Activated effector memory CD4-positive, alpha-beta T cell treated with anti-CD3 and anti-CD28 coated beads, Interleukin-2, amount 50 U/mL, for 16 hours (primary cell): Measurements from ENCODE around the gene CARNS1.
"Not testable (repeated sequence)": the region's sequence is repeated elsewhere in the genome, so short reads cannot be mapped to it uniquely, and the experiment has no call there.

ENCODE experiments used
- DNase-seq: peaks from one replicate; pipeline ENCODE4 v3.0.0-alpha.2; 2020

The CARNS1 gene

DNA sequence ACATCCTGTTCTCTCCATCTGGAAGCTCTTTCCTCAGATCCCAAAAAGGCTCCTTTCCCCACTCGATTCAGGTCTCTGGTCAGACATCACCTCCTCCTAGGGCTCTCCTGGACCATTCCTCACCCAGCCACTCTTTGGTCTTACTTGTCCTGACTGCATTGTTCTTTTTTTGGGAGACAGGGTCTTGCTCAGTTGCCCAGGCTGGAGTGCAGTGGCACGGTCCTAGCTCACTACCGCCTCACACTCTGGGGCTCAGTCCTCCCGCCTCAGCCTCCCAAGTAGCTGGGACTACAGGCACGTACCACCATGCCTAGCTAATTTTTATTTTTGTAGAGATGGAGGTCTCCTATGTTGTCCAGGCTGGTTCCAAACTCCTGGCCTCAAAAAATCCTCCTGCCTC lies 30.0 kb downstream of the CARNS1 start:
- no peak for DNase-seq

DNA sequence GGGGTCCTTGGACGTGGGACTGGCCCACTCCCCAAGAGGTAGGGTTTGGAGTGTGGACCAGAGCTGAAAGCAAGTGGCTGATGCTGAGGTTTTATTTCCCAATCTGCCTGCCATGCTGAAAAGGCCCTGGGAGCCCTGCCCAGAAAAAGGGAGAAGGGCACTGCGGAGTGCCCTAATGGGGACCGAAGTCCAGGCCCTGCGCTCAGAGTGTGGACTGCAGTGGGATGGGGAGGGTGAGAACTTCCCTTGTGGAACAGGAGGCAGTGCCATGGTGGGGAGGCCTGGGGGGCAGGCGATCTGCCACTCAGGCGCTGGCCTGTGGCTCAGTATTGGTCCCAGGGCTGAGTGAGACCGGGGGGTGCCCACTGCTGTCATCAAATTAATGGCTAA lies 32.7 kb downstream of the CARNS1 start:
- no peak for DNase-seq

DNA sequence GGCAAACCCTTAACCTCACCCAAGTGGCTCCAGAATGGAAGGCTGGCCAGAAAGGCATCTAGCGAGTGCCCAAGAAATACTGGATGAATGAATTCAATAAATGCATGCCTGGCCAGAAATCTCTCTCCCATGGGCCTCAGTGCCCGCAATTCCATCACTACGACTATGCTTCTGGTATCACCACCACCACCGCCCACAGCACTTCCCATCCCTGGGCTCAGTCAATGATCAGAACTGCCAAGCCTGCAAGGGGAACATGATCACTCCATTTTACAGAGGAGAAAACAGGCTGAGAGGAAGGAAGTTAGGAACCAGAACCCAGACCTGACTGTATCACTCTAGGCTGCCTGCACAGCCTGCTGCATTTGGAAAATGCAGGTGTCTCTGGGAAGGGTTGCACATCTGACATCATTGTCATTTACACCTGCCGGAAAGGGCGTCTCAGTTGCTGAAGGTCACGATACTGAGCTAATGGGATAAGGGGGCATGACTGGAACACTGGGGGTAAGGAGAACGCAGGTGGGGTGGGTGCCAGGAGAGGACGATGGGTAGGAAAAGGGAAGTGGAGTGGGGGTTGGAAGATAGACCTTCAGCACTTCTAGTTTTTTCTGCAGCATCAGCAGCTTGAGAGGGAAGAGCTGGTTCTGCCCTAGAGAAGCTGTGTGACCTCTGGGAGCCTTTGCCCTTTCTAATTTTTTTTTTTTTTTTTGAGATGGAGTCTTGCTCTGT lies 33.8 kb downstream of the CARNS1 start:
- DNase-seq = no peak

DNA sequence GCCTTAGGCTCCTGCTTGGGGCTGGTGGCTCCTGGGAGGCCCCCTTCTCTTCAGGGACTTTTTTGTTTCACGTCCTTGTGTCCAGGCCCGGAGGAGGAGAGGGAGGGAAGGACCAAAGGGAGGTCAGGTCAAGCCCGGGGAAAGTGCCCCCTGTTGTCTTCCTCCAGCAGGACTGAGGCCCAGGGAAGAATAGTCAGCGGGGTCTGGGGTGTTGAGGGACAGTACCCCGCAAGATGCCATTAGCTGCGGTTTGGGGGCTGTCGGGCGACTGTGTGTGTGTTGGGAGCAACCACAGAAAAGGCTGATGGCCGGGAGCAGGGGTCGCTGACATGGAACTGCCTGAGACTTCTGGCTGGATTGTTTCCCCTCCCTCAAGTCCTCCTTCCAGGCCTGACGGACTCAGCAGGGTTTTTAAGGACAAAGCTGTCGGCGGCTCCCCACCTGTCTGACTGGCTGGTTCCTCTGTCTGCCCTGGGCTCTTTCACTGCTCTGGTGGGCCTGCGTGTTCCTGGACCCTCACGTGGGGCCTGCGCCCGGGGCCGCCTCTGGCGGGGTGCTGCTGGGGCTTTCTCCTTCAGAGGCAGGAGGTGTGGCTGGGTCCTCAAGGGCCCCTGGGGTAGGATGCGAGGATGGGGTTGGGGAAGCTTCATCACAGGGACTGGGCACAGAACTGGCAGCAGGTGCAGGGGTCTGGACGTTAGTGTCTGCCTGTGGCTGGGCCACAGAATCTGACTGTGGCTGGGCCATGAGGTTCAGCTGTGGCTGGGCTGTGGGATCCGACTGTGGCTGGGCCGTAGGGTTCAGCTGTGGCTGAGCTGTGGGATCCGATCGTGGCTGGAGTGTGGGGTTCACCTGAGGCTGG lies 35.5 kb downstream of the CARNS1 start:
- no peak for DNase-seq

DNA sequence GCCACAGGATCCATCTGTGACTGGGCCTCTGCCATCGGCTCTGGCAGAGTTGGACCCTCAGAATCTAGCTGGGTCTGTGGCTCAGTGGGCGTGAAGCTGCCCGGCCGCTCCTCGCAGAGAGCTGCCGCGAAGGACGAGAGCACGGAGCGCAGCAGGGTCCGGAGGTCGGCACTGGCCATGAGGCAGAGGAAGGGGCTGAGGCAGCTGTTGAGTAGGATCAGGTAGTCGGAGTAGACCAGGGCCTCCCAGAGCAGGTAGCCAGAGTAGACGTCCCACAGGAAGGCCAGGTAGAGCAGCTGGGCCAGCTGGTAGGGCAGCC lies 36.1 kb downstream of the CARNS1 start:
- no peak for DNase-seq

DNA sequence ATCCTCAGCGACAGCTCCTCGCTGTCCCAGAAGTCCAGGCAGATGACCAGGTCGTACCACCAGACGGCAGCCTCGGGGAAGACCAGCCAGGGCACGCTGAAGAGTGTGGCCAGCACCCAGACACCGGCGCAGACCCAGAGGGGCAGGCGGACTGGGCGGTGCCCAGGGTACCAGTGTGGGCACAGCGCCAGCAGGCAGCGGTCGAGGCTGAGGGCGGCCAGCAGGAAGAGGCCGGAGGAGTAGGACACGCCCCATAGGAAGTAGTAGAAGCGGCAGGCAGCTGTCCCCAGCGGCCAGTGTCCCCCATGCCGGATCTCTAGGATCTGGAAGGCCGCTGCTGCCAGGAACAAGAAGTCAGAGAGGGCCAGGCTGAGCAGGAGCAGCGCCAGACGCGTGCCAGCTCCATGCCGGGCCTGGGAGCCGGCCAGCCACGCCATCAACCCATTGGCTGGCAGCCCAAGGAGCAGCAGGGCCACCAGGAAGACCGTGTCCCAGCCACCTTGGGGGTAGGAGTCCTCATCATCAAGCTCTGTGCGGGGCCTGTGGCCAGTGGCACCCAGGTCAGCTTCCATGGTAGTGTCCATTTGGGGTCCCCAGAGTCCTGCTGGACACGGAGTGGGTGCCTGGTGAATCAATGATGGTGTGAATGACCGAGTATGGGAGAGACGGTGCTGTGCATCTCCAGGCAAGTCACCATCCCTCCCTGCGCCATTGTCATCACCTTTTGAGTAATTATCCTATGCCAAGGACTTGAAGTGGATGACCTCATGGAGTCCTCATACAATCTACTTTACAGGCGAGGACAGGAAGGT lies 36.9 kb downstream of the CARNS1 start, which contains the start of gene GPR152:
Gene GPR152 (minus strand): TSS at position 589 of the 812 bp plus-strand sequence. CDS start 5 bp downstream, at position 584.
- DNase-seq = no peak

DNA sequence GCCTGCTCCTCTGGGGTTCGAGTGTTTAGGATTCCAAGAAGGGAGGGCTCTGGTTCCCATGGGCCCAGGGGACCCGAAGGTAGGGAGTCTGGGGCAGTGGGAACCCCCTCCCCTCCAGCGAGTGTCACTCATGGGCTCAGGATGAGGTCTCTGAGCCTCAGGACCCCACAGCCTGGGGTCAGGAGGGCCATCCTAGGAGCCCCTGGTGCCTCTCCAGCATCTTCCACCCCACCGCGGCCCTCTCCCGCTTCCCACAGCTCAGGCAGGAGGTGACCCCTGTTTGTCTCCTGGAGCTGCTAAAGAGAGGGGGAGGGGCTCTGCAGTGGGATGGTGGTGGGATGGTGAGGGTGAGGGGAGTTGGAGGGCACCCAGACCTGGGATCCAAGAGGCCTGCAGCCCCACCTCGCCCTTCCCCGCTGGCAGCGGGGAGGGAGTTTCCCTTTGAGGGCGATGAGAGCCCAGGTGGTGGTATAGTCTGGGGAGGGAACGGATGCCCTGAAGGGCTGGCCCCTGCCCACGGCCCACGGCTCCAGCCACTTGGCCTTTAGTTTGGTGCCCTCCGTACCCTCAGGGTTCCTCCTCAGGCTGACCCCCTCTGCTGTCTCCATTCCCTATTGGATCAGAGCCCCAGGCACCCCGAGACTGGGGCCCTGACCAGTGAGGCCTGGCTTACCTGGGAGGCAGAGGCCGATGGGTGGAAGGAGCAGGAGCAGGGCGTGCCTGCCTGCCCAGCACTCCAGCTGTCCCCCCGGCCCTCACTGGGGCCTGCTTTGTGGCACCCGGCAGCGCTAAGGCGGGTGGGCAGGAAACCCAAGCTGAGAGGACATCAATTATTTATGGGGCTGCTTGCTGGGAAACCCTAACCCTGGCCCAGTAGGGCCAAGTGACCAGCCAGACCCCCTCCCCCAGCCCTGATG lies 38.6 kb downstream of the CARNS1 start:
- DNase-seq = no peak

DNA sequence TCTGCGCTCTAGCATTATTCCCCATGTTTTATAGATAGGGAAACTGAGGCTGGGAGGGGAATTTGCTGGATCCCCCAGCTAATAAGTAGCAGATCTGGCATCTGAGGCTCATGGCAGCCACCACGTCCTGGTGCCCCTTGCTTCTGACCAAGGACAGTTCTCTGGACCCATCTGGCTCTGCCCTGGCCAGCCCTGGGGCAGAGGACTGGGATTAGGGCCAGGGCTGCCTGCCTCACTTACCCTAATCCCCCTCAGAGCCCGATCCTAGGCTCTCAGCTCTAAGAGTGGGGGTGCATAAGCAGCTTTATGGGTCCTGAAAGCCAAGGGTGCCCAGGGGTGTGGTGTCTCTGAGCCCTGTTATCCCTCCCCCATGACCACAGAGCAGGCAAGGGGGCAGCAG lies 39.6 kb downstream of the CARNS1 start, which contains the start of gene CABP4:
Gene CABP4 (plus strand): TSS at position 301 of the 400 bp plus-strand sequence. CDS start 70 bp downstream, at position 371.
- DNase-seq = no peak

DNA sequence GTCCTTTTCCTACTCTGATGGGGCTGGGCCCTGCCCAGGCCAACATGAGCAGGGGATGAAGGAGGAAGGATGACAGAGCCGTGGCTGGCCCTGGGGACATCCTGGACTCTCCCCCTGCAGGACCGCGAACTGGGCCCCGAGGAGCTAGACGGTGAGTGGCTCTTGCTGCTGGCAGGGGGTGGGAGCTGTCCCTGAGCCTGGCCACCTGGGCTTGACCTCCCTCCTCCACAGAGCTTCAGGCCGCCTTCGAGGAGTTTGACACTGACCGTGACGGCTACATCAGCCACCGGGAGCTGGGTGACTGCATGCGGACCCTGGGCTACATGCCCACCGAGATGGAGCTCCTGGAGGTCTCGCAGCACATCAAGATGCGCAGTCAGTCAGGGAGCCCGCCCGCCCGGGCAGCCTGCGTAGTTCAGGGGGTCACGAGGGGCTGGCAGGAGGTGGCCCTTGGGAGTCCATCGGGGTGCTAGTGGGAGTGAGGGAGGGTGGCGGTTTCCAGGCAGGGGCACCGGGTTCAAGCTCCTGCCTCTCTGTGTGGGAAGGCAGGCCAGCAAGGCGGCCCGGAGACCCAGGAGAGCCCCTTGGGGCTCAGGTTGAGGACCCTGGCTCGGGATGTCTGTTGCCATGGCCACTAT lies 40.7 kb downstream of the CARNS1 start:
- DNase-seq = no peak

DNA sequence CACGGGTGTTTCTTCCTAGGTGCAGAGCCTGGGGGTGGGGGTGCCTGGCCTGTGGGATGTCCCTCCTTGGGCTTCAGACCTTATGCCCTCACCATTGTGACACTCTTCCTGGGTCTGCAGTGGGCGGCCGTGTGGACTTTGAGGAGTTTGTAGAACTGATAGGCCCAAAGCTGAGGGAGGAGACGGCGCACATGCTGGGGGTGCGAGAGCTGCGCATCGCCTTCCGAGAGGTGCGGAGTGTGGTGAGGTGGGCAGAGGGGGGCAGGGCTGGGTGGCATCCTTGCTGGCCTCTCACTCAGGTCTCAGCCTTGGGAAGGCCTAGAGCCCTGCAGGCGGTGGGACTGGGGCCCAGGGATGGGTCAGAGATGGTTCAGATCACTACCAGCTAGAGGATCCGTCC lies 42.0 kb downstream of the CARNS1 start:
- no peak for DNase-seq

DNA sequence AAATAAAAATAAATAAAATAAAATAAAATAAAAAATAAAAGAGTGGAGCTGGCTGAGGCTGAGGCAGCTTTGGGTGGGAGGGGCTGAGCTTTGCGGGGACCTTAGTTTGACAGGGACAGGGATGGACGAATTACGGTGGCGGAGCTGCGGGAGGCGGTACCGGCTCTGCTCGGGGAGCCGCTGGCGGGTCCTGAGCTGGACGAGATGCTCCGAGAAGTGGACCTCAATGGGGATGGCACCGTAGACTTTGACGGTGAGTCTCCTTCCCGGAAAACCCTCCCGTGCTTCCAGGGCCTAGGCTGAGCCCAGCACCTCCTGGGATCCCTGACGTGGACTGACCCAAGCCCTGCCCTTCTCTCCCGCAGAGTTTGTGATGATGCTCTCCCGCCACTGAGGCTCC lies 42.8 kb downstream of the CARNS1 start:
- DNase-seq = no peak

DNA sequence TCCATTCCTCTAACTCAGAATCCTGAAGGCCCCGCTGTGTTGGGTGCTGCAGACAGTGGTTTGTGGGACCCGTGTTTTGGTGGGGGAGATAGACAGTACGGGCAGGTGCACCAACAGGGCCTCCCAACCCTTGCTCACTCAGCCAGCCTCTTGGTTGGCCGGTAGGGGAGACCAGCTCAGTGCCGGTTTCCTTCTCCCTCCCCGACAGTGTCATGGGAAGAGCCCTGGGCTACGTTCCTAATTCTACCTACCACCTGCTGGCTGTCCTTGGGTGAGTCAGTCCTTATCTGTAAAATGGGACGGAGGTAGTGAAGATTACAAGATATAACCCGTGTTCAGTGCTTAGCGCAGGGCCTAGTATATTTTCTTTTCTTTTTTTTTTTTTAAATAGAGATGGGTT lies 47.7 kb downstream of the CARNS1 start:
- DNase-seq = no peak

DNA sequence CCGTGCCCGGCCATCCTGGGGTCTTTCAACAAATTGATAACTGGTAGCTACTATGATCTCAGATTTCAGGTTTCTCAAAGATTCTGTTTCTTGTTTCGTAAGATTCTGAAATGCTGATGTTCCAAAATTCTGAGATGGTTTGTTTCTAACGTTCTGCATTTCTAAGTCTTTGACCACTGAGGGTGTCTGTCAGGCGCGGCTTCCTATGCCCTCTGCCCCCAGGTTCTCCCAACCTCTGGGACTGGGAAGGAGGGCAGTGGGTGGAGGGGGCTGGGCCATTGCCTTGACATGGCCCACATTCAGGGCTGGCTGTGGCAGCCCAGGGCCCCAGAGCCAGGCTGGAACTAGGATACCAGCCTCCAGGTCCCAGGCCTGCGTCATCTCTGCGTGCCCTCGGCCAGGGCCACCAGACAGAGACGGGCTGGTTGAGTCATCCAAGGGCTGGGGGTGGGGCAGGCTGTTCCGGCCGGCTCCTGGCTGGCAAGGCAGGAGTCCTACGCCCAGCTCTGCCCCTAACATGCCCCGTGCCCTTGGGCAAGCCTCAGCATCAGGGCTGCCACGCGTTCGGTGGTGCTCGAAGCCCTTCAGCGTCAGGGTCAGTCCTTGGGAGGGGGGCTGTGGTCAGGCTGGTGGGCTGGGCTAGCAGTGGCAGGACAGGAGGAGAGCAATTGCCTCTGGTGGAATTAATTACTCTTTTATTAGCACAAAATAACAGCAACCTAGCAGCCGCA lies 48.4 kb downstream of the CARNS1 start:
- DNase-seq = no peak

DNA sequence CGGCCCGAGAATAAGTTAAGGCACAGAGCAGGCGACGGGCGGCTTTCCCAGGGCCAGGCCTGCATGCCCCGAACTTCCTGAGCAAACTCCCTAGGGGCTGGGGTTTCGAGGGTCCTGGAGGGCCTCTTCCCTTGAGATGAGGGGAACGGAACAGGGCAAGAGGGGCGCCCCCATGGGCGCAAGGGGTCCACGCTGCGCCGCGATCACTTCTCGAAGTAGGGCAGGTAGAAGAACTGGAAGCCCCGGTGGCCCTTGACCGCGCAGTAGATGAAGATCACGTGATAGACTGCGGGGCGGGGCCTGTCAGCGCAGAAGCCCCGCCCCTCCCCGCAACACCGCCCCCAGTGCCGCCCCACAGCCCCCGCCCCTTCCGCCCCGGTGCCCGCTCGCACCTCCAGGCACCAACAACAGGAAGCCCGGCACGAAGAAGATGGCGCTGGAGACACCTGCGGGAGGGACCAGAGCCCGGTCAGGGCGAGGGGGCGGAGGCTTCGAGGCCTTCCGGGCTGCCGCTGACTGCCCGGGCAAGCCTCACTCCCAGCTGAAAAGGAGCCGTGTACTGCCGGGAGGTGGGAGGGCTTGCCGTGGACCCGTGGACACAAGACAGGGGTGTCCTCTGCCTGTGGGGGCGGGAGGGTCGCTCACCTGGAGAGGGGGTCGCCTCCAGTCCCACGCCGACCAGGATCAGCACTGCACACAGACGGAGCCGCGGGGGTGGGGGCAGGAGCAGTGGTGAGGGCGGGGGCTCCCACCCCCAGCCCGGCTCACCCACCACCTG lies 49.1 kb downstream of the CARNS1 start:
- peak; percentile 97 for DNase-seq

DNA sequence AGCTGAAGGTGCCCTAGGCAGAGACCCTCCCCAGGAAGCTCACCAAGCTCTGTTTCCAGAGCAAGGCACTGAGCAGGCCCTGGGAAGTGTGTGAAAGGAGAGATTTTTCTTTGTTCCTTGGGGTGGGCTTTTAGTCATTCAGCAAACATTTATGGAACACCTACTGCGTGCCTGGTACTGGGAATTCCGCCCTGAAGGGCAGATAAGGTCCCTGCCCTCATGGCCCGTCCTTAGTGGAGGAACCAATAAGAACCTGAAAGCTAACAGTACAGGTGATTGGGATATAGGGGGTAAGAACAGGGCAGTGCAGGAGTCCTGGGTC lies 49.7 kb downstream of the CARNS1 start:
- DNase-seq = no peak

DNA sequence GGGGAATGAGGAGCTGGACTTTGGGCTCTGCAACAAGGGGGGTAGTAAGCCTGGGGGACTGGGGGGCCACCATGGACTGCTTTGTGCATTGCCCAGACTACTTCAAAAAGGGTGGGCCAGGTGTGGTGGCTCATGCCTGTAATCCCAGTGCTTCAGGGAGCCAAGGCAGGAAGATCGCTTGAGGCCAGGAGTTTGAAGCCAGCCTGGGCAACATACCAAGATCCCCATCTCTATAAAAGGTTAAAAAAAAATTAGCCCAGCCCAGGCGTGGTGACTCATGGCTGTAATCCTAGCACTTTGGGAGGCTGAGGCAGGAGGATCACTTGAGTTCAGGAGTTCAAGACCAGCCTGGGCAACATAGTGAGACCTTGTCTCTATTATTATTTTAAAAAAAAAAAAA lies 50.1 kb downstream of the CARNS1 start:
- DNase-seq = not testable (repeated sequence)

DNA sequence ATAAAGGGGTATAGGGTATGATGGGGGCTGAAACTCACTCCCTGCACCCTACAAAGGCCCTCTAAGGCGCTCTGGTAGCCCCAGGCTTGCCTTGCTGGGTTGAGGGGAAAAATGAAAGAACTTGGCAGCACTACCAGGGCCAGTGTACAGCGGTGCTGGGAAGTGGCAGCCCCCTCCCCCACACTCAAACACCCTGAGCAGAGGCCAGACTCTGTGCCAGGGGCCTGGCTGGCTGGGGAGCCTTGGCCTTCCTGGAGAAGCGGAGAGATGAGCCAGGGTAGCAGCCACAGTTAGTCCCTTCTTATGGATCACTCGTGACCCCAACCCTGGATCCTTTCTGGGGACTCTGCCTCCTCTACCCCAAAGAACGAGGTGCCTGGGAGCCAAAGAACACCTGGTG lies 50.9 kb downstream of the CARNS1 start:
- no peak for DNase-seq

DNA sequence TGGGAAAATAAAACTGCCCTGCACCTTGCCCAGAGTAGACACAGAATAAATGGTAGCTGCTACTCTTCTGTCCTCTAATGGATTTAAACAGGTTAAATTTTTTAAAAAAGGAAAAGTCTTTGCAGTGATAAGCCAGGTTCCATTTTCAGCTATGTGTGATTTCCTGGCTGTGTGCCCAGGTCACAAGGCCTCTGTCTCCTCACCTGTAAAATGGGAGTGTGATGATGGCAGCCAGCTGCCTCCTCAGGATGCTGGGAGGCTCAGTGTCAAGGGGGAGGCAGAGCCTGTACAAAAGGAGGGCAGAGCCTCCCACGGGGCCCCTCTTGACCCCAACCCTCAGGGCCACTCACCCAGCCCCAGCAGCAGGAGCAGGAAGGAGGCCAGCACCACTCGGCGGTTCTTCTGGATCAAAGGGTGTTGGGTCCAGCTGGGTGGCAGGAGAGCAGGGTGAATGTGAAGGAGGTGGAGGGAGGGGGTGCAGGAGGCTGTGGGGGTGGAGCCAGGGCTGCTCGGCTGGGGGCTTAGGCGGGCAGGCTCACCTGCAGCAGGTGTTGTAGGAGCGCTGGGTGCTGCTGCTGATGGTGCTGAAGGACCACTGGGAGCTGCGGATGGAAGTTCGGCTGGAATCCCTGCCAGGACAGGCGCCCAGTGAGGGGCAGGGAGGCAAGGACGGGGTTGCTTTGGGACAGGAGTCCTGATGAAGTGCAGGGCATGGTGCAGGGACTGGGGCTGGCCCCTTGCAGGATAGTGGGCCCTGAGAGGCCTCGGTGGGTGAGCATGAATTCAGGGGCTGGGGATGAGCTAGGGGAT lies 51.7 kb downstream of the CARNS1 start:
- no peak for DNase-seq

DNA sequence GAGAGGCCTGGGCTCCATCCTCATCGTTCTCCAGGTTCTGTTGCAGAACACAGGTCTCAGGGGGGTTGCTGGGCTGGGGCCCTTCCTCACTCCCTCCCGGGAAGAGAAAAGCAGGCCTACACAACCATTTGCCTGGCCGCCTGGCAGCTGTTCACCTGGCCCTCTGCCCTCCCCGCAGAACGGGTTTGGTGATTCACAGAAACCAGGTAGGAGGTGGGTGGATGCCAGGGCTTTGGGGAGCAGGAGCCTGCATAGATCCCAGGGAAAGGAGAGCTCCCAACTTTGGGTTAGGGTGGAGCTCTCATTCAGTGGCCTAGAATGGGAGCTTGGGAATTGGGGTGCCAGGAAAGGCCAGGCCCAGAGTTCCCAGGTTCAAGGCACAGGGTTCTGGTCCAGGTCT lies 52.6 kb downstream of the CARNS1 start:
- DNase-seq = peak; percentile 75

DNA sequence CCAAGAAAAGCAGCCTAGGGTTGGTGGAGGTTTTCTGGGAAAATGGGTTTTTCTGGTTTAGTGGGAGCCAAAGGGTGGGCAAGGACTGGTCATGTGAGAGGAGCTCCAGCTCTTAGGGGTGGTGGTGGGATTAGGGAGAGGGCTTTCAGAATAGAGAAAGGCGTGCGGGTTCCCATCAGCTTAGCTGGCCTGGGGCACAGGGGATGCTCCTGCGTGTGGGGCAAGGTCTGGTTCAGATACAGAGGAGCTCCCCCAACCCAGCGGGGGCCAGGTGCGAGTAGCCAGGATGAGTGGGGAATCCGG lies 52.9 kb downstream of the CARNS1 start:
- DNase-seq = no peak
